GM23338 (cell line): Measurements from ENCODE around the gene S100A7. TPM values are rescaled to one million over a fixed set of nuclear protein-coding genes. Genes with fewer than 3 reads are reported as not detected.
"Not testable (repeated sequence)": the region's sequence is repeated elsewhere in the genome, so short reads cannot be mapped to it uniquely, and the experiment has no call there.

ENCODE experiments used
- ATAC-seq: fragments of 200-7000 bp; cut with Tn5 transposase; 3 replicates; pipeline ENCODE4 v1.9.1; 2020
- DNase-seq: peaks from one replicate; pipeline ENCODE4 v3.0.0-alpha.2; 2015; ENCODE audit warnings: low spot score
- H2AFZ ChIP-seq: fragments of 200-600 bp; sonication (generic); 2 replicates; pipeline ENCODE4 v1.8.0; 2016; ENCODE audit warnings: antibody characterized with exemption, mild to moderate bottlenecking, moderate library complexity
- H3F3A ChIP-seq: fragments of 200-600 bp; sonication (generic); replicated peaks from 2 replicates; pipeline ENCODE4 v1.8.0; 2017; ENCODE audit warnings: antibody characterized with exemption, mixed run types, low read depth
- H3K27ac ChIP-seq: fragments of 200-600 bp; sonication (generic); 2 replicates; pipeline ENCODE4 v1.6.1; 2016; ENCODE audit warnings: low read depth
- H3K27me3 ChIP-seq: fragments of 200-600 bp; sonication (generic); 2 replicates; pipeline ENCODE4 v1.8.0; 2016; ENCODE audit warnings: mild to moderate bottlenecking, mixed run types, moderate library complexity; ENCODE audit not compliant: insufficient read depth
- H3K36me3 ChIP-seq: fragments of 200-600 bp; sonication (generic); 2 replicates; pipeline ENCODE4 v1.8.0; 2016; ENCODE audit warnings: mild to moderate bottlenecking; ENCODE audit not compliant: insufficient read depth
- H3K4me1 ChIP-seq: fragments of 200-600 bp; sonication (generic); 2 replicates; pipeline ENCODE4 v1.8.0; 2016; ENCODE audit warnings: mild to moderate bottlenecking, moderate library complexity; ENCODE audit not compliant: insufficient read depth
- H3K4me2 ChIP-seq: fragments of 200-600 bp; sonication (generic); 2 replicates; pipeline ENCODE4 v1.7.1; 2017; ENCODE audit warnings: mixed run types
- H3K4me3 ChIP-seq: fragments of 200-600 bp; sonication (generic); 2 replicates; pipeline ENCODE4 v1.6.1; 2016; ENCODE audit warnings: mixed run types
- H3K79me2 ChIP-seq: fragments of 200-600 bp; sonication (generic); replicated peaks from 2 replicates; pipeline ENCODE4 v1.8.0; 2017; ENCODE audit warnings: mild to moderate bottlenecking; ENCODE audit not compliant: insufficient read depth
- H3K9me2 ChIP-seq: fragments of 200-600 bp; sonication (generic); 2 replicates; pipeline ENCODE4 v1.8.0; 2017; ENCODE audit not compliant: insufficient read depth
- H4K20me1 ChIP-seq: fragments of 200-600 bp; sonication (generic); replicated peaks from 2 replicates; pipeline ENCODE4 v1.8.0; 2017; ENCODE audit warnings: mild to moderate bottlenecking; ENCODE audit not compliant: insufficient read depth
- H3K27ac Mint-ChIP-seq: 2 replicates; pipeline ENCODE4 v1.8.0; 2020; ENCODE audit warnings: inconsistent platforms, mild to moderate bottlenecking, moderate library complexity, mixed read lengths
- H3K27me3 Mint-ChIP-seq: 3 replicates; pipeline ENCODE4 v1.8.0; 2022; ENCODE audit warnings: low read depth, mild to moderate bottlenecking, moderate library complexity, mixed read lengths, inconsistent platforms; ENCODE audit not compliant: insufficient read depth, poor library complexity
- H3K36me3 Mint-ChIP-seq: 3 replicates; pipeline ENCODE4 v1.8.0; 2021; ENCODE audit warnings: low read depth, mild to moderate bottlenecking, inconsistent platforms, moderate library complexity, mixed read lengths
- H3K4me1 Mint-ChIP-seq: 3 replicates; pipeline ENCODE4 v1.8.0; 2020; ENCODE audit warnings: mild to moderate bottlenecking, inconsistent platforms, mixed read lengths
- H3K4me3 Mint-ChIP-seq: 3 replicates; pipeline ENCODE4 v1.8.0; 2021; ENCODE audit warnings: moderate library complexity, mild to moderate bottlenecking, inconsistent platforms, mixed read lengths
- H3K9me3 Mint-ChIP-seq: 3 replicates; pipeline ENCODE4 v1.8.0; 2020; ENCODE audit warnings: moderate library complexity, mild to moderate bottlenecking, inconsistent platforms, mixed read lengths
- CREB1 ChIP-seq: fragments of 250-450 bp; sonication (Bioruptor Pico); IDR thresholded peaks from 2 replicates; pipeline ENCODE4 v1.5.0; 2020; ENCODE audit warnings: low read depth, mild to moderate bottlenecking, moderate library complexity
- CTCF ChIP-seq, 2 experiments: fragments of 200-600 bp in 1 of 2; sonication (generic) in 1 of 2; conservative IDR thresholded peaks; 2 replicates each; pipeline versions ENCODE4 v1.5.1 to v1.6.1; 2016 to 2017; ENCODE audit warnings: antibody characterized with exemption in 2 of 2, low read depth in 2 of 2, mild to moderate bottlenecking in 2 of 2, moderate library complexity in 1 of 2
- EZH2 ChIP-seq: fragments of 200-600 bp; sonication (generic); IDR thresholded peaks from one replicate; pipeline ENCODE4 v1.8.0; 2017; ENCODE audit warnings: antibody characterized with exemption, mild to moderate bottlenecking, low read depth; ENCODE audit not compliant: unreplicated experiment
- EZH2phosphoT487 ChIP-seq: fragments of 200-600 bp; sonication (generic); IDR thresholded peaks from one replicate; pipeline ENCODE4 v1.8.1; 2018; ENCODE audit warnings: antibody characterized with exemption; ENCODE audit not compliant: unreplicated experiment
- JUNB ChIP-seq: IDR thresholded peaks from one replicate; pipeline ENCODE4 v1.6.1; 2016; ENCODE audit warnings: antibody characterized with exemption; ENCODE audit not compliant: unreplicated experiment
- POLR2AphosphoS5 ChIP-seq: IDR thresholded peaks from 2 replicates; pipeline ENCODE4 v1.6.1; 2016; ENCODE audit warnings: antibody characterized with exemption, low read depth
- REST ChIP-seq: IDR thresholded peaks from one replicate; pipeline ENCODE4 v1.6.1; 2018; ENCODE audit warnings: antibody characterized with exemption; ENCODE audit not compliant: unreplicated experiment
- STAT1 ChIP-seq: IDR thresholded peaks from one replicate; pipeline ENCODE4 v1.6.1; 2016; ENCODE audit warnings: antibody characterized with exemption; ENCODE audit not compliant: unreplicated experiment
- ZNF114 ChIP-seq: fragments of 250-450 bp; sonication (Bioruptor Pico); IDR thresholded peaks from 2 replicates; pipeline ENCODE4 v1.5.0; 2020; ENCODE audit warnings: mild to moderate bottlenecking, moderate library complexity
- polyA plus RNA-seq: library from polyadenylated mRNA; unstranded; fragments of >200 nt; fragmentation: Nextera tagmentation; extraction: Ambion mirVana; gene quantifications from 2 replicates; pipeline ENCODE4 v1.2.1, GENCODE V29; 2016
- total RNA-seq: library from RNA; depleted of rRNA; stranded (reverse); fragments of >200 nt; shearing (Covaris generic); gene quantifications from 2 replicates; pipeline ENCODE4 v1.2.3, GENCODE V29; 2014
- TF ChIP-seq, protein P1 (sequence below): fragments of 250-450 bp; sonication (Bioruptor Pico); IDR thresholded peaks from 2 replicates; pipeline ENCODE4 v1.5.0; 2020; ENCODE audit warnings: mild to moderate bottlenecking, moderate library complexity

S100A7 gene
- total and polyA plus RNA-seq, 2 experiments from 2014 or later = not detected

DNA sequence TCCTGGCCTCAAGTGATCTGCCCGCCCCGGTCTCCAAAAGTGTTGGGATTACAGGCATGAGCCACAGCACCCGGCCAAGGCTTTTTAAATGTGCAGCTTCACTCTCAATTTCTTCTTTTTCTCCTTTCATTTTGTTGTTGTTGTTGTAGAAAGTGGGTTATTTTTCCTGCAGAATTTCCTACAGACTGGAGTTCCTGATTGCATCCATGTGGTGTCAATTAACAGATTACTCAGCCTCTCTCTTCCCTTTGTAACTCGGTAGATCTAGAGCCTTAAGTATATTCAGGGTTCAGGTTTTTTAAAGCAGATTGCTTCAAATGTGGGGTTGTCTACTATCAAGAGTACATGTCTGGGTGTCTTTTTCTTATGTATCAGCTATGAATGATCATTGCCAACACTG lies 11.6 kb downstream of the S100A7 start:
- H3F3A ChIP-seq, H3K79me2 ChIP-seq, H3K27me3 ChIP-seq, H4K20me1 ChIP-seq, H3K4me3 Mint-ChIP-seq, H3K4me2 ChIP-seq, ATAC-seq, H3K36me3 Mint-ChIP-seq, H3K27ac ChIP-seq, H3K27ac Mint-ChIP-seq, H3K4me3 ChIP-seq, H3K9me3 Mint-ChIP-seq, H3K27me3 Mint-ChIP-seq, H3K36me3 ChIP-seq, H3K4me1 ChIP-seq, H3K9me2 ChIP-seq, DNase-seq, H3K4me1 Mint-ChIP-seq: not testable (repeated sequence)
- peak overlapping the region; percentile 49; the same call in 1 of the 2 replicates for H2AFZ ChIP-seq

DNA sequence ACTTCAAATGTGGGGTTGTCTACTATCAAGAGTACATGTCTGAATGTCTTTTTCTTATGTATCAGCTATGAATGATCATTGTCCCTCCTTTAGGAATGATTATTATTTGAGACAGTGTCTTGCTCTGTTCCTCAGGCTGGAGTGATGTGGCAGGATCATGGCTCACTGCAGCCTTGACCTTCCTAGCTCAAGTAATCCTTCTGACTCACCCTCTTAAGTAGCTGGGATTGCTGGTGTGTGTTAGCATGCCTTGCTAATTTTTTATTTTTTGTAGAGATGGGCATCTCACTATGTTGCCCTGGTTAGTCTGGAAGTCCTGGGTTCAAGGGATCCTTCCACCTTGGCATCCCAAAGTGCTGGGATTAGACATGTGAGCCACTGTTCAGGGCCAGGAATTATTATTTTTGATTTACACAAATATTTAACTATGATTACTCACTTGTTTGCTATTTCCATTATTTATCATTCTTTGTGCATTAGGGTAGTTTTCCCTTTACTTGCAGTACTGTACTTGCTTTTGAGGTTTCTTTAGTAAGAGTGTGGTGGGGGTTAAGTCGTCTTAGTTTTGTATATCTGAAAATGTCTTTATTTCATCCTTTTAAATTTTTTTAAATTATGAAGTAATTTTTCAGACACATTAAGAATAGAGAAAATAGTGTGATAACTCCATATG lies 12.8 kb downstream of the S100A7 start:
- H3F3A ChIP-seq = no peaks in the 10 kb centered on the region
- no peaks in the 10 kb centered on the region for H4K20me1 ChIP-seq
- H3K79me2 ChIP-seq = no peaks in the 10 kb centered on the region
- no peaks in the 10 kb centered on the region for H3K4me1 Mint-ChIP-seq
- no peaks in the 10 kb centered on the region for H3K4me1 ChIP-seq
- peaks cover 4% of the 10 kb centered on the region for H3K9me3 Mint-ChIP-seq
- no peak overlapping the region for H3K27ac Mint-ChIP-seq
- DNase-seq (no peak), ATAC-seq (no peak)
- no peaks in the 10 kb centered on the region for H3K36me3 Mint-ChIP-seq
- no peak overlapping the region for H3K27ac ChIP-seq
- H3K9me2 ChIP-seq = no peaks in the 10 kb centered on the region
- H3K4me3 ChIP-seq = no peak overlapping the region
- no peaks in the 10 kb centered on the region for H3K36me3 ChIP-seq
- H3K4me2 ChIP-seq = no peak overlapping the region
- no peaks in the 10 kb centered on the region for H3K27me3 Mint-ChIP-seq
- H3K4me3 Mint-ChIP-seq = no peak overlapping the region
- no peaks in the 10 kb centered on the region for H3K27me3 ChIP-seq
- H2AFZ ChIP-seq = peak overlapping the region; percentile 23; the same call in 1 of the 2 replicates
- TF ChIP-seq STAT1 (no peak), CTCF (conservative IDR thresholded peaks at IDR 0.05; ENCODE audit: low read depth in 2 of 2) (no peak), CREB1 (CRISPR knock-in tag) (no peak), EZH2 (no peak), REST (no peak), EZH2phosphoT487 (no peak), JUNB (no peak), ZNF114 (no peak), POLR2AphosphoS5 (no peak)
- TF ChIP-seq, protein P1, sequence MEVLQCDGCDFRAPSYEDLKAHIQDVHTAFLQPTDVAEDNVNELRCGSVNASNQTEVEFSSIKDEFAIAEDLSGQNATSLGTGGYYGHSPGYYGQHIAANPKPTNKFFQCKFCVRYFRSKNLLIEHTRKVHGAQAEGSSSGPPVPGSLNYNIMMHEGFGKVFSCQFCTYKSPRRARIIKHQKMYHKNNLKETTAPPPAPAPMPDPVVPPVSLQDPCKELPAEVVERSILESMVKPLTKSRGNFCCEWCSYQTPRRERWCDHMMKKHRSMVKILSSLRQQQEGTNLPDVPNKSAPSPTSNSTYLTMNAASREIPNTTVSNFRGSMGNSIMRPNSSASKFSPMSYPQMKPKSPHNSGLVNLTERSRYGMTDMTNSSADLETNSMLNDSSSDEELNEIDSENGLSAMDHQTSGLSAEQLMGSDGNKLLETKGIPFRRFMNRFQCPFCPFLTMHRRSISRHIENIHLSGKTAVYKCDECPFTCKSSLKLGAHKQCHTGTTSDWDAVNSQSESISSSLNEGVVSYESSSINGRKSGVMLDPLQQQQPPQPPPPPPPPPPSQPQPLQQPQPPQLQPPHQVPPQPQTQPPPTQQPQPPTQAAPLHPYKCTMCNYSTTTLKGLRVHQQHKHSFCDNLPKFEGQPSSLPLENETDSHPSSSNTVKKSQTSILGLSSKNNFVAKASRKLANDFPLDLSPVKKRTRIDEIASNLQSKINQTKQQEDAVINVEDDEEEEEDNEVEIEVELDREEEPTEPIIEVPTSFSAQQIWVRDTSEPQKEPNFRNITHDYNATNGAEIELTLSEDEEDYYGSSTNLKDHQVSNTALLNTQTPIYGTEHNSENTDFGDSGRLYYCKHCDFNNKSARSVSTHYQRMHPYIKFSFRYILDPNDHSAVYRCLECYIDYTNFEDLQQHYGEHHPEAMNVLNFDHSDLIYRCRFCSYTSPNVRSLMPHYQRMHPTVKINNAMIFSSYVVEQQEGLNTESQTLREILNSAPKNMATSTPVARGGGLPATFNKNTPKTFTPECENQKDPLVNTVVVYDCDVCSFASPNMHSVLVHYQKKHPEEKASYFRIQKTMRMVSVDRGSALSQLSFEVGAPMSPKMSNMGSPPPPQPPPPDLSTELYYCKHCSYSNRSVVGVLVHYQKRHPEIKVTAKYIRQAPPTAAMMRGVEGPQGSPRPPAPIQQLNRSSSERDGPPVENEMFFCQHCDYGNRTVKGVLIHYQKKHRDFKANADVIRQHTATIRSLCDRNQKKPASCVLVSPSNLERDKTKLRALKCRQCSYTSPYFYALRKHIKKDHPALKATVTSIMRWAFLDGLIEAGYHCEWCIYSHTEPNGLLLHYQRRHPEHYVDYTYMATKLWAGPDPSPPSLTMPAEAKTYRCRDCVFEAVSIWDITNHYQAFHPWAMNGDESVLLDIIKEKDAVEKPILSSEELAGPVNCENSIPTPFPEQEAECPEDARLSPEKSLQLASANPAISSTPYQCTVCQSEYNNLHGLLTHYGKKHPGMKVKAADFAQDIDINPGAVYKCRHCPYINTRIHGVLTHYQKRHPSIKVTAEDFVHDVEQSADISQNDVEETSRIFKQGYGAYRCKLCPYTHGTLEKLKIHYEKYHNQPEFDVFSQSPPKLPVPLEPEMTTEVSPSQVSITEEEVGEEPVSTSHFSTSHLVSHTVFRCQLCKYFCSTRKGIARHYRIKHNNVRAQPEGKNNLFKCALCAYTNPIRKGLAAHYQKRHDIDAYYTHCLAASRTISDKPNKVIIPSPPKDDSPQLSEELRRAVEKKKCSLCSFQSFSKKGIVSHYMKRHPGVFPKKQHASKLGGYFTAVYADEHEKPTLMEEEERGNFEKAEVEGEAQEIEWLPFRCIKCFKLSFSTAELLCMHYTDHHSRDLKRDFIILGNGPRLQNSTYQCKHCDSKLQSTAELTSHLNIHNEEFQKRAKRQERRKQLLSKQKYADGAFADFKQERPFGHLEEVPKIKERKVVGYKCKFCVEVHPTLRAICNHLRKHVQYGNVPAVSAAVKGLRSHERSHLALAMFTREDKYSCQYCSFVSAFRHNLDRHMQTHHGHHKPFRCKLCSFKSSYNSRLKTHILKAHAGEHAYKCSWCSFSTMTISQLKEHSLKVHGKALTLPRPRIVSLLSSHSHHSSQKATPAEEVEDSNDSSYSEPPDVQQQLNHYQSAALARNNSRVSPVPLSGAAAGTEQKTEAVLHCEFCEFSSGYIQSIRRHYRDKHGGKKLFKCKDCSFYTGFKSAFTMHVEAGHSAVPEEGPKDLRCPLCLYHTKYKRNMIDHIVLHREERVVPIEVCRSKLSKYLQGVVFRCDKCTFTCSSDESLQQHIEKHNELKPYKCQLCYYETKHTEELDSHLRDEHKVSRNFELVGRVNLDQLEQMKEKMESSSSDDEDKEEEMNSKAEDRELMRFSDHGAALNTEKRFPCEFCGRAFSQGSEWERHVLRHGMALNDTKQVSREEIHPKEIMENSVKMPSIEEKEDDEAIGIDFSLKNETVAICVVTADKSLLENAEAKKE (CRISPR knock-in tag) = no peak
